Neural cell (in vitro differentiated cells): ENCODE results near the gene VMP1. TPM values are rescaled to one million over a fixed set of nuclear protein-coding genes. Genes with fewer than 3 reads are reported as not detected.
"Not testable (repeated sequence)": the region's sequence is repeated elsewhere in the genome, so short reads cannot be mapped to it uniquely, and the experiment has no call there.

Experiments
- H2AFZ ChIP-seq: fragments of 200-600, 300-800 bp; sonication (generic), shearing (Covaris generic); 2 replicates; pipeline ENCODE4 v1.6.0; 2014; ENCODE audit warnings: low read depth, mild to moderate bottlenecking, antibody characterized with exemption, low read length, moderate library complexity
- H3F3A ChIP-seq: fragments of 200-600 bp; shearing (Covaris generic); 2 replicates; pipeline ENCODE4 v1.6.1; 2016; ENCODE audit warnings: mild to moderate bottlenecking, moderate library complexity, mixed read lengths, antibody characterized with exemption, low read length; ENCODE audit not compliant: insufficient read depth, poor library complexity, severe bottlenecking
- H3K27ac ChIP-seq: fragments of 200-600, 300-800 bp; sonication (generic), shearing (Covaris generic); 2 replicates; pipeline ENCODE4 v1.5.1; 2014; ENCODE audit warnings: mild to moderate bottlenecking, low read length, moderate library complexity
- H3K27me3 ChIP-seq: fragments of 300-800, 200-600 bp; sonication (generic), shearing (Covaris generic); 2 replicates; pipeline ENCODE4 v1.6.0; 2014; ENCODE audit warnings: mild to moderate bottlenecking, low read depth, low read length, moderate library complexity; ENCODE audit not compliant: insufficient read depth
- H3K36me3 ChIP-seq: fragments of 300-800, 200-600 bp; sonication (generic), shearing (Covaris generic); 2 replicates; pipeline ENCODE4 v1.5.1; 2014; ENCODE audit warnings: mild to moderate bottlenecking, antibody characterized with exemption, low read length, moderate library complexity; ENCODE audit not compliant: insufficient read depth
- H3K4me2 ChIP-seq: fragments of 300-800, 200-600 bp; sonication (generic), shearing (Covaris generic); 2 replicates; pipeline ENCODE4 v1.6.0; 2014; ENCODE audit warnings: mild to moderate bottlenecking, low read length
- H3K4me3 ChIP-seq: fragments of 300-800, 200-600 bp; sonication (generic), shearing (Covaris generic); 2 replicates; pipeline ENCODE4 v1.5.1; 2014; ENCODE audit warnings: mild to moderate bottlenecking, low read length, moderate library complexity
- H3K79me2 ChIP-seq: fragments of 200-600 bp; shearing (Covaris generic); replicated peaks from 2 replicates; pipeline ENCODE4 v1.6.0; 2014; ENCODE audit warnings: mild to moderate bottlenecking, low read length, moderate library complexity; ENCODE audit not compliant: insufficient read depth
- H3K9ac ChIP-seq: fragments of 300-800, 200-600 bp; sonication (generic), shearing (Covaris generic); 2 replicates; pipeline ENCODE4 v1.6.1; 2016; ENCODE audit warnings: mild to moderate bottlenecking, low read length, mixed read lengths
- H3K9me2 ChIP-seq: fragments of 200-600 bp; shearing (Covaris generic); 2 replicates; pipeline ENCODE4 v1.6.1; 2016; ENCODE audit warnings: mild to moderate bottlenecking, low read length, mixed read lengths; ENCODE audit not compliant: insufficient read depth
- H3K9me3 ChIP-seq: fragments of 200-600, 300-800 bp; sonication (generic), shearing (Covaris generic); 2 replicates; pipeline ENCODE4 v1.6.1; 2016; ENCODE audit warnings: mild to moderate bottlenecking, mixed run types, low read length, moderate library complexity, mixed read lengths
- H4K20me1 ChIP-seq: fragments of 200-600 bp; shearing (Covaris generic); 2 replicates; pipeline ENCODE4 v1.6.1; 2016; ENCODE audit warnings: mild to moderate bottlenecking, mixed run types; ENCODE audit not compliant: insufficient read depth
- CTCF ChIP-seq: fragments of 450-650 bp; IDR thresholded peaks from 2 replicates; pipeline ENCODE4 v1.5.1; 2014; ENCODE audit warnings: antibody characterized with exemption, mild to moderate bottlenecking, moderate library complexity; ENCODE audit not compliant: poor library complexity, severe bottlenecking
- EP300 ChIP-seq: fragments of 450-650 bp; conservative IDR thresholded peaks from 2 replicates; pipeline ENCODE4 v1.6.1; 2014; ENCODE audit warnings: antibody characterized with exemption, mild to moderate bottlenecking, moderate library complexity; ENCODE audit not compliant: poor library complexity, severe bottlenecking
- EZH2 ChIP-seq: fragments of 200-600, 300-800 bp; shearing (Covaris generic), sonication (generic); IDR thresholded peaks from 2 replicates; pipeline ENCODE4 v1.6.1; 2014; ENCODE audit warnings: antibody characterized with exemption, low read length, borderline replicate concordance, mild to moderate bottlenecking; ENCODE audit not compliant: insufficient read depth, poor library complexity, severe bottlenecking
- MXI1 ChIP-seq: fragments of 450-650 bp; conservative IDR thresholded peaks from 2 replicates; pipeline ENCODE4 v1.6.1; 2014; ENCODE audit warnings: antibody characterized with exemption, mild to moderate bottlenecking; ENCODE audit not compliant: poor library complexity, severe bottlenecking
- POLR2AphosphoS5 ChIP-seq: IDR thresholded peaks from 2 replicates; pipeline ENCODE4 v1.6.1; 2012
- RAD21 ChIP-seq: fragments of 450-650 bp; conservative IDR thresholded peaks from 2 replicates; pipeline ENCODE4 v1.6.1; 2014; ENCODE audit warnings: antibody characterized with exemption, mild to moderate bottlenecking, moderate library complexity
- SMC3 ChIP-seq: fragments of 450-650 bp; conservative IDR thresholded peaks from 2 replicates; pipeline ENCODE4 v1.6.1; 2014; ENCODE audit warnings: antibody characterized with exemption, mild to moderate bottlenecking, moderate library complexity; ENCODE audit not compliant: poor library complexity
- TAF1 ChIP-seq: IDR thresholded peaks from 2 replicates; pipeline ENCODE4 v1.6.1; 2012; ENCODE audit warnings: low read depth
- polyA plus RNA-seq: library from polyadenylated mRNA; depleted of rRNA; stranded (reverse); fragments of >200 nt; gene quantifications from 2 replicates; pipeline ENCODE4 v1.2.3, GENCODE V29; 2014
- TF ChIP-seq, protein P1 (sequence below): IDR thresholded peaks from 2 replicates; pipeline ENCODE4 v1.6.1; 2012; ENCODE audit warnings: borderline replicate concordance

Gene VMP1
- polyA plus RNA-seq, 1 donor from 2014 or later: 75.9 TPM

GRCh38 chr17:59870482-59870881 is 163.0 kb downstream of the VMP1 start:
- H3K4me3 ChIP-seq: no peak overlapping the region
- no peak overlapping the region for H3K9ac ChIP-seq
- H3F3A ChIP-seq: no peaks in the 10 kb centered on the region
- no peaks in the 10 kb centered on the region for H4K20me1 ChIP-seq
- H3K9me2 ChIP-seq: no peaks in the 10 kb centered on the region
- TF ChIP-seq SMC3: no peak
- no peak for TF ChIP-seq RAD21
- no peak for TF ChIP-seq EZH2
- no peak for TF ChIP-seq EP300
- TF ChIP-seq POLR2AphosphoS5: no peak
- no peak for TF ChIP-seq MXI1
- TF ChIP-seq, protein P1, sequence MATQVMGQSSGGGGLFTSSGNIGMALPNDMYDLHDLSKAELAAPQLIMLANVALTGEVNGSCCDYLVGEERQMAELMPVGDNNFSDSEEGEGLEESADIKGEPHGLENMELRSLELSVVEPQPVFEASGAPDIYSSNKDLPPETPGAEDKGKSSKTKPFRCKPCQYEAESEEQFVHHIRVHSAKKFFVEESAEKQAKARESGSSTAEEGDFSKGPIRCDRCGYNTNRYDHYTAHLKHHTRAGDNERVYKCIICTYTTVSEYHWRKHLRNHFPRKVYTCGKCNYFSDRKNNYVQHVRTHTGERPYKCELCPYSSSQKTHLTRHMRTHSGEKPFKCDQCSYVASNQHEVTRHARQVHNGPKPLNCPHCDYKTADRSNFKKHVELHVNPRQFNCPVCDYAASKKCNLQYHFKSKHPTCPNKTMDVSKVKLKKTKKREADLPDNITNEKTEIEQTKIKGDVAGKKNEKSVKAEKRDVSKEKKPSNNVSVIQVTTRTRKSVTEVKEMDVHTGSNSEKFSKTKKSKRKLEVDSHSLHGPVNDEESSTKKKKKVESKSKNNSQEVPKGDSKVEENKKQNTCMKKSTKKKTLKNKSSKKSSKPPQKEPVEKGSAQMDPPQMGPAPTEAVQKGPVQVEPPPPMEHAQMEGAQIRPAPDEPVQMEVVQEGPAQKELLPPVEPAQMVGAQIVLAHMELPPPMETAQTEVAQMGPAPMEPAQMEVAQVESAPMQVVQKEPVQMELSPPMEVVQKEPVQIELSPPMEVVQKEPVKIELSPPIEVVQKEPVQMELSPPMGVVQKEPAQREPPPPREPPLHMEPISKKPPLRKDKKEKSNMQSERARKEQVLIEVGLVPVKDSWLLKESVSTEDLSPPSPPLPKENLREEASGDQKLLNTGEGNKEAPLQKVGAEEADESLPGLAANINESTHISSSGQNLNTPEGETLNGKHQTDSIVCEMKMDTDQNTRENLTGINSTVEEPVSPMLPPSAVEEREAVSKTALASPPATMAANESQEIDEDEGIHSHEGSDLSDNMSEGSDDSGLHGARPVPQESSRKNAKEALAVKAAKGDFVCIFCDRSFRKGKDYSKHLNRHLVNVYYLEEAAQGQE: no peak
- TF ChIP-seq TAF1: no peak
- no peak for TF ChIP-seq CTCF
- H3K36me3 ChIP-seq: no peaks in the 10 kb centered on the region
- no peak overlapping the region for H2AFZ ChIP-seq
- no peaks in the 10 kb centered on the region for H3K27me3 ChIP-seq
- H3K4me2 ChIP-seq: no peak overlapping the region
- H3K27ac ChIP-seq: no peak overlapping the region
- no peaks in the 10 kb centered on the region for H3K9me3 ChIP-seq
- no peaks in the 10 kb centered on the region for H3K79me2 ChIP-seq

DNA sequence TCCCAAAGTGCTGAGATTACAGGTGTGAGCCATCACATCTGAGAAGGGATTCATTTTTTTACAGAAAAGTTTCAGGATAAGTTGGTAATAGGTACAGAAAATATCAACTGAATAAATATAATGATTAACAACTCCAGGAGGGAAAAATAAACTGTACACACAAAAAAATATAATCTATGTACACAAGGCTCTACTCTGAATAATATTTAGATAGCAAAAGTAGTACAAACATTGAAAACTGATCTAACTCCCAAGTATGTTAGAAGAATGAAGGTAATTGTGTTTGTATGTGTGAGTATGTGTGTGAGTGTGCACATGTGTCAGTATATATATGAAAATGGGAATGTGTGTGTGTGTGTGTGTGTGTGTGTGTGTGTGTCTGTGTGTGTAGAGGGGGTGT is 164.9 kb downstream of the VMP1 start:
- Histone ChIP-seq H3K4me2 (no peak overlapping the region), H3F3A (no peaks in the 10 kb centered on the region), H3K9ac (no peak overlapping the region), H3K4me3 (no peak overlapping the region), H3K36me3 (no peaks in the 10 kb centered on the region), H3K27ac (no peak overlapping the region), H3K9me2 (no peaks in the 10 kb centered on the region), H3K27me3 (no peaks in the 10 kb centered on the region), H2AFZ (no peak overlapping the region), H3K9me3 (no peaks in the 10 kb centered on the region), H4K20me1 (no peaks in the 10 kb centered on the region), H3K79me2 (no peaks in the 10 kb centered on the region)
- TF ChIP-seq MXI1 (no peak), TAF1 (no peak), EZH2 (no peak), RAD21 (no peak), EP300 (no peak), SMC3 (no peak), CTCF (no peak), POLR2AphosphoS5 (no peak)
- TF ChIP-seq, protein P1: no peak

DNA sequence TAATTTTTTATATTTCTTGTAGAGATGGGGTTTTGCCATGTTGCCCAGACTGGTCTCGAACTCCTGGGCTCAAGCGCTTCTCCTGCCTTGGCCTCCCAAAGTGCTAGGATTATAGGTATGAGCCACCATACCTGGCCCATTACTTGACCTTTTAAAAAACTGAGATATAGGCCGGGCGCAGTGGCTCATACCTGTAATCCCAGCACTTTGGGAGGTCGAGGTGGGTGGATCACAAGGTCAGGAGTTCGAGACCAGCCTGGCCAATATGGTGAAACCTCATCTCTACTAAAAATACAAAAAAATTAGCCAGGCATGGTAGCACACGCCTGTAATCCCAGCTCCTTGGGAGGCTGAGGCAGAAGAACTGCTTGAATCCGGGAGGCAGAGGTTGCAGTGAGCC is 166.0 kb downstream of the VMP1 start:
- not testable (repeated sequence) for H4K20me1 ChIP-seq, H2AFZ ChIP-seq, H3K9me3 ChIP-seq, H3K9ac ChIP-seq, H3F3A ChIP-seq, H3K9me2 ChIP-seq, H3K4me2 ChIP-seq, H3K36me3 ChIP-seq, H3K4me3 ChIP-seq, H3K27me3 ChIP-seq, H3K79me2 ChIP-seq, H3K27ac ChIP-seq
